Smooth muscle cell (in vitro differentiated cells): ENCODE results near the gene SHISA8. TPM values are rescaled to one million over a fixed set of nuclear protein-coding genes. Genes with fewer than 3 reads are reported as not detected.

Source experiments
- DNase-seq: peaks from one replicate; lab custom pipeline; 2025; ENCODE audit not compliant: unreplicated experiment; lab: John Stamatoyannopoulos, UW
- H2AFZ ChIP-seq: fragments of 200-600 bp; sonication (generic); 2 replicates; pipeline ENCODE4 v1.6.0; 2016; ENCODE audit warnings: antibody characterized with exemption, low read depth, mild to moderate bottlenecking
- H3F3A ChIP-seq: fragments of 200-600 bp; sonication (generic); 2 replicates; pipeline ENCODE4 v1.6.0; 2017; ENCODE audit warnings: antibody characterized with exemption, low read depth
- H3K27ac ChIP-seq: fragments of 200-600 bp; sonication (generic); 2 replicates; pipeline ENCODE4 v1.5.1; 2016; ENCODE audit warnings: low read depth, mild to moderate bottlenecking
- H3K27me3 ChIP-seq: fragments of 200-600 bp; sonication (generic); 2 replicates; pipeline ENCODE4 v1.6.1; 2016; ENCODE audit warnings: low read depth, mild to moderate bottlenecking
- H3K36me3 ChIP-seq: fragments of 200-600 bp; sonication (generic); 2 replicates; pipeline ENCODE4 v1.5.1; 2016; ENCODE audit warnings: low read depth
- H3K4me1 ChIP-seq: fragments of 200-600 bp; sonication (generic); 2 replicates; pipeline ENCODE4 v1.5.1; 2016; ENCODE audit warnings: low read depth
- H3K4me2 ChIP-seq: fragments of 200-600 bp; sonication (generic); 2 replicates; pipeline ENCODE4 v1.6.0; 2016; ENCODE audit warnings: mild to moderate bottlenecking
- H3K4me3 ChIP-seq: fragments of 200-600 bp; sonication (generic); 2 replicates; pipeline ENCODE4 v1.5.1; 2016; ENCODE audit warnings: mild to moderate bottlenecking
- H3K79me2 ChIP-seq: fragments of 200-600 bp; sonication (generic); 2 replicates; pipeline ENCODE4 v1.6.0; 2016; ENCODE audit warnings: low read depth, mild to moderate bottlenecking
- H3K9ac ChIP-seq: fragments of 200-600 bp; sonication (generic); 2 replicates; pipeline ENCODE4 v1.6.0; 2016; ENCODE audit warnings: low read depth
- H3K9me3 ChIP-seq: fragments of 200-600 bp; sonication (generic); replicated peaks from 2 replicates; pipeline ENCODE4 v1.5.1; 2016; ENCODE audit warnings: low read depth
- H4K20me1 ChIP-seq: fragments of 200-600 bp; sonication (generic); 2 replicates; pipeline ENCODE4 v1.6.0; 2016; ENCODE audit warnings: low read depth
- CTCF ChIP-seq: fragments of 200-600 bp; sonication (generic); IDR thresholded peaks from 2 replicates; pipeline ENCODE4 v1.5.1; 2017; ENCODE audit warnings: borderline replicate concordance, mild to moderate bottlenecking, antibody characterized with exemption; ENCODE audit not compliant: insufficient read depth, poor library complexity, severe bottlenecking
- WGBS: methylation state at CpG from one replicate; pipeline ENCODE4 v1.1.7; 2016; ENCODE audit warnings: low lambda C conversion rate; 5-methylcytosine and 5-hydroxymethylcytosine counted together
- polyA plus RNA-seq: library from polyadenylated mRNA; unstranded; fragments of >200 nt; fragmentation: Nextera tagmentation; extraction: Ambion mirVana; gene quantifications from 2 replicates; pipeline ENCODE4 v1.2.1, GENCODE V29; 2016
- total RNA-seq: library from RNA; depleted of rRNA; stranded (reverse); fragments of >200 nt; gene quantifications from 2 replicates; pipeline ENCODE4 v1.2.3, GENCODE V29; 2014

SHISA8 gene
- total and polyA plus RNA-seq, 2 experiments from 2014 or later = 0.11 TPM; not detected in 1

GRCh38 chr22:41946629-41947423, 32.0 kb upstream of the SHISA8 start, which contains the start of gene CENPM:
Gene CENPM, minus strand, starts transcription at chr22:41947152. Its CDS starts 76 bp downstream, at chr22:41947076.
- Histone ChIP-seq H3K27me3 (no peaks in the 10 kb centered on the region), H3K4me1 (peaks cover 11% of the 10 kb centered on the region), H3F3A (no peaks in the 10 kb centered on the region), H3K79me2 (no peaks in the 10 kb centered on the region), H3K4me3 (peak within 1 kb of the TSS; percentile 67), H3K4me2 (peak within 1 kb of the TSS; percentile 89), H3K27ac (no peak within 1 kb of the TSS), H3K9ac (no peak within 1 kb of the TSS), H4K20me1 (no peaks in the 10 kb centered on the region), H2AFZ (peak within 1 kb of the TSS; percentile 92), H3K9me3 (no peaks in the 10 kb centered on the region), H3K36me3 (no peaks in the 10 kb centered on the region)
- peak; percentile 22 for TF ChIP-seq CTCF
- DNase-seq = peak; percentile 86
- WGBS = 2% methylated on average over 56 of the region's 56 CpGs

DNA sequence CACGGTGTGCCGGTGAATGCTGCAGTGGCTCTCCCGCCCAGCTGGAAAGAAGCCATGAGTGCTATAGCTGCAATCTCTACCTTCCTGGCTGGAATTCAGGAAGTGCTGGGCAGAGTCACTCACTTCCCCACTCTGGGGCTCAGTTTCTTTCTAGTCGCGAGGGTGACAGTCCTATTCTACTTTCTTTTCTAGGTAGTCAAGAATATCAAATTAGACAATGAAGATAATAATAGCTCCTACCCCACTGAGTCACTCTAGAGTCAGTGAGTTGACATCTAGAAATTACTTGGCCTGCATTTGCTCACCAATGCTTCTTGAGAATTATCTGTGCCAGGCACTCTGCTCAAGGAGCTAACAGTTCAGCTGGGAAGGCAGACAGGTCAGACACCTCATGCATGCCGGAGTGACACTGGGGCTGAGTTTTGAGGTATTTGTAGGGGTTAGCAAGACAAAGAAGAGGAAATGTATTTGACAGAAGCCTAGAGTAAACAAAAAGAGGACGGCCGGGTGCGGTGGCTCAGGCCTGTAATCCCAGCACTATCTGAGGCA, 28.9 kb upstream of the SHISA8 start:
- Histone ChIP-seq H3K9ac (no peak overlapping the region), H3K36me3 (no peaks in the 10 kb centered on the region), H3K27ac (no peak overlapping the region), H3K27me3 (no peaks in the 10 kb centered on the region), H3K79me2 (no peaks in the 10 kb centered on the region), H4K20me1 (no peaks in the 10 kb centered on the region), H3K9me3 (no peaks in the 10 kb centered on the region), H2AFZ (no peak overlapping the region), H3K4me2 (no peak overlapping the region), H3K4me3 (no peak overlapping the region), H3K4me1 (peaks cover 5% of the 10 kb centered on the region), H3F3A (peaks cover 7% of the 10 kb centered on the region)
- TF ChIP-seq CTCF = no peak
- DNase-seq = no peak
- WGBS = 93% methylated on average over 9 of the region's 9 CpGs

DNA sequence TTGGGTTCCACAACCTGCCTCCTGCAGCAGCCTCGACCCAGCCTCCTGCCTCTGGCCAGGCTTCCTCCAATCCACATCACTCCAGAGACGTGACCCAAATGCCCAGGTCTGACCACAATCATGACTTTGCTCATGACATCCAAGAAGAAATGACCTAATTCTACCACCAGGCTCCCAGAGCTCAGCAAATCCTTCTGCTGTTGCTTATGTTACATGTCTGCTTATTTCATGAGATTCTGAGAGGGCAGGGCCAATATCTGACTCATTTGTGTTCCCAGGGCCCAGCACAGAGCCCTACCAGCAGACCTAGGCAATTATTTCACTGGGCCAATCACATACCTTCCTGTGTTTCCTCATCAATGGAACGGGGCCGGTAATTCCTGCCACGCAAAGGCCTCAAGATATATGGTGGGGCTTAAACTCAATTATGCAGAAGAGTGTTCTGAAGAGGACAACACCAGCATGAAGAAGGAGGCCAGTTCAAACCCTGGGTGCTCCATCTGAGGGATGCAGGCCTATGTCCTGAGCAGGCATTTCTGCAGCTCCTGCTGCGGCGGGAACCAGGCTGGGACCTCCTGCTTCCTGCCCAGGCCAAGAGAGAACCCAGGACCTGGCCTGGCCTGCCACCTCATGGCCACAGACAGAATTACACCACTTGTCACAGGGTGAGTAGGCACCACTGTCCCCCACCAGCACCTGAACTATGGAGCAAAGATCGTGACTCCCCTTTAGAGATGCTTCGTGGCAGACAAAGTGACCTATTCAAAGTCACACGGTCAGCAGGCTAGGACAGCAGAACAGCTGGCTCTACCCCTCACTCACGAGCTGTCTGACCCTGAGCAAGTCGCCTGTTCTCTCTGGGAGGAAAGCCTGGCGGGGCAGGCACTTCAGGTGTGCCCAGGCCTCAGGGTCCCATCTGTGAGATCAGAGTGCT, 26.2 kb upstream of the SHISA8 start:
- no peak overlapping the region for H2AFZ ChIP-seq
- TF ChIP-seq CTCF = peak; percentile 86
- WGBS = 51% methylated on average over 13 of the region's 13 CpGs
- H3K4me3 ChIP-seq = no peak overlapping the region
- H3K79me2 ChIP-seq = no peaks in the 10 kb centered on the region
- H4K20me1 ChIP-seq = no peaks in the 10 kb centered on the region
- H3K9ac ChIP-seq = no peak overlapping the region
- H3K9me3 ChIP-seq = no peaks in the 10 kb centered on the region
- H3F3A ChIP-seq = peaks cover 7% of the 10 kb centered on the region
- no peak overlapping the region for H3K4me2 ChIP-seq
- H3K27me3 ChIP-seq = no peaks in the 10 kb centered on the region
- no peaks in the 10 kb centered on the region for H3K4me1 ChIP-seq
- no peaks in the 10 kb centered on the region for H3K36me3 ChIP-seq
- peak overlapping the region; percentile 74 for H3K27ac ChIP-seq
- DNase-seq = peak; percentile 55
